Progenitor cell of endocrine pancreas (in vitro differentiated cells): ENCODE data around the gene ADD3. TPM values are rescaled to one million over a fixed set of nuclear protein-coding genes. Genes with fewer than 3 reads are reported as not detected.
A peak's percentile ranks its signal among the peaks of the same experiment; 100 is the strongest.

ENCODE experiments used
- DNase-seq: peaks from one replicate; pipeline ENCODE4 v3.0.0; 2021; ENCODE audit warnings: low spot score; ENCODE audit not compliant: unreplicated experiment
- H3K27ac Mint-ChIP-seq: 2 replicates; pipeline ENCODE4 v1.8.0; 2021; ENCODE audit warnings: mild to moderate bottlenecking, moderate library complexity, mixed read lengths
- H3K27me3 Mint-ChIP-seq: 2 replicates; pipeline ENCODE4 v1.8.0; 2021; ENCODE audit warnings: mixed read lengths
- H3K36me3 Mint-ChIP-seq: 2 replicates; pipeline ENCODE4 v1.8.0; 2022; ENCODE audit warnings: mixed read lengths; ENCODE audit not compliant: insufficient read depth
- H3K4me1 Mint-ChIP-seq: 2 replicates; pipeline ENCODE4 v1.8.0; 2021; ENCODE audit warnings: low read depth, mixed read lengths
- H3K4me3 Mint-ChIP-seq: 2 replicates; pipeline ENCODE4 v1.8.0; 2021; ENCODE audit warnings: low read depth, mild to moderate bottlenecking, moderate library complexity, mixed read lengths
- H3K9me3 Mint-ChIP-seq: 2 replicates; pipeline ENCODE4 v1.8.0; 2021; ENCODE audit warnings: low read depth, mixed read lengths
- total RNA-seq: library from RNA; stranded (reverse); gene quantifications from 2 replicates; pipeline ENCODE4 v1.2.1, GENCODE V29; 2021
- TF ChIP-seq, protein P1 (sequence below): fragments of 200-600 bp; sonication (generic); IDR thresholded peaks from one replicate; pipeline ENCODE4 v1.5.0; 2021; ENCODE audit warnings: antibody characterized with exemption, mild to moderate bottlenecking; ENCODE audit not compliant: unreplicated experiment

The ADD3 gene
- total RNA-seq, 1 donor from 2014 or later, result 111 TPM

DNA sequence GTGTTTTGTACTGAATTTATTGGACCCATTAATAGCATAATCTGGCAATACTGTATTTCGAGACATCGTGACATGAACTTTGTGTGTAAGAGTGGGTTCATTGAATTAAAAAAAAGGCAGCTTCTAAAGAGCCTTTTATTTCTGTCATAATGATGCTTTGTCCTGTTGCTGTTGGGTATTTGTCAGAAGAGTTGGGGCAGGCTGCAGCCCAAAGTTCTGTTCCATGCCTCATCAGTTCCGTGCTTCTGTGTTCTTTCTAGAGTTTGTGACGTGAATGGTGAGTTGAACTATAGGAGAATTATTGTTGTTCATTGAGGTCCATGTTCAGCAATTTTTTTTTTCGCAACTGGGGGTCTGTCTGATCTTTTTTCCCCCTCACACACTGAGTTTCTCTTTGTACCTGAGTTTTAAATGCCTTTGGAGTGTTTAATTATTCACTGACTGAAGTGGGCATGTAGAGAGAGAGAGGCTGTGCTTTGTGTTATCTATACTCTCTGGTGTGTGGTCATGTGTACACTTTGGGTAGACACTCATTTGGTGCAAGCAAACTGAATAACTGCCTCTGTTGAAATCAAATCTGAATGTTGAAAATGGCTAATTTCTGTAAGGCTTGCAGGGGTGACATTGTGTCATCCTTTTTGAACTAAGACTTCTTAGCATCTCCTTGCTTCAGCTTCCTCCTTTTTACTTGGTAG is 69.8 kb downstream of the ADD3 start:
- H3K9me3 Mint-ChIP-seq, result no peaks in the 10 kb centered on the region
- H3K36me3 Mint-ChIP-seq, result no peaks in the 10 kb centered on the region
- peak overlapping the region; percentile 88 for H3K27ac Mint-ChIP-seq
- H3K4me3 Mint-ChIP-seq, result peak overlapping the region; percentile 40
- no peaks in the 10 kb centered on the region for H3K27me3 Mint-ChIP-seq
- no peak for DNase-seq
- TF ChIP-seq, protein P1, sequence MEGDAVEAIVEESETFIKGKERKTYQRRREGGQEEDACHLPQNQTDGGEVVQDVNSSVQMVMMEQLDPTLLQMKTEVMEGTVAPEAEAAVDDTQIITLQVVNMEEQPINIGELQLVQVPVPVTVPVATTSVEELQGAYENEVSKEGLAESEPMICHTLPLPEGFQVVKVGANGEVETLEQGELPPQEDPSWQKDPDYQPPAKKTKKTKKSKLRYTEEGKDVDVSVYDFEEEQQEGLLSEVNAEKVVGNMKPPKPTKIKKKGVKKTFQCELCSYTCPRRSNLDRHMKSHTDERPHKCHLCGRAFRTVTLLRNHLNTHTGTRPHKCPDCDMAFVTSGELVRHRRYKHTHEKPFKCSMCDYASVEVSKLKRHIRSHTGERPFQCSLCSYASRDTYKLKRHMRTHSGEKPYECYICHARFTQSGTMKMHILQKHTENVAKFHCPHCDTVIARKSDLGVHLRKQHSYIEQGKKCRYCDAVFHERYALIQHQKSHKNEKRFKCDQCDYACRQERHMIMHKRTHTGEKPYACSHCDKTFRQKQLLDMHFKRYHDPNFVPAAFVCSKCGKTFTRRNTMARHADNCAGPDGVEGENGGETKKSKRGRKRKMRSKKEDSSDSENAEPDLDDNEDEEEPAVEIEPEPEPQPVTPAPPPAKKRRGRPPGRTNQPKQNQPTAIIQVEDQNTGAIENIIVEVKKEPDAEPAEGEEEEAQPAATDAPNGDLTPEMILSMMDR, result no peak
- peaks cover 59% of the 10 kb centered on the region for H3K4me1 Mint-ChIP-seq

DNA sequence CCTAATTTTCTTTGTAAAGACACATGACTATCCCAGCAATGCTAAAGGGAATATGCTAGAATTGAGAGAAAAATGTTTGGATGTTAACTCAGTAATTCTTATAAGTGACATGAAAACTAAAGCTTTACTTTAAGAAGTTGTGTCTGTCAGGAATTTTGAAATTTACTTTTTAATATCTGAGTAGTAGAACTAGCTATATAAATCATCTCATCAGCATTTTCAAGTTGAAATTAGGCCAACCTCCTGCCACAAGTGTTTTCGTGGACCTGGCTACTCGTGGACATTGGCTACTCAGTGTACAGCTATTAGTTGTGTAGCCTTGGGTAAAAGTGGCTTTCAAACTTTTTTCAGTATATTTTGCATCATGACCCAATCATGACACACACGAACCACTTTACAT is 70.5 kb downstream of the ADD3 start:
- H3K27ac Mint-ChIP-seq, result no peak overlapping the region
- no peak overlapping the region for H3K4me3 Mint-ChIP-seq
- DNase-seq, result no peak
- peaks cover 65% of the 10 kb centered on the region for H3K4me1 Mint-ChIP-seq
- TF ChIP-seq, protein P1, result no peak
- H3K27me3 Mint-ChIP-seq, result no peaks in the 10 kb centered on the region
- peaks cover 6% of the 10 kb centered on the region for H3K9me3 Mint-ChIP-seq
- H3K36me3 Mint-ChIP-seq, result no peaks in the 10 kb centered on the region

DNA sequence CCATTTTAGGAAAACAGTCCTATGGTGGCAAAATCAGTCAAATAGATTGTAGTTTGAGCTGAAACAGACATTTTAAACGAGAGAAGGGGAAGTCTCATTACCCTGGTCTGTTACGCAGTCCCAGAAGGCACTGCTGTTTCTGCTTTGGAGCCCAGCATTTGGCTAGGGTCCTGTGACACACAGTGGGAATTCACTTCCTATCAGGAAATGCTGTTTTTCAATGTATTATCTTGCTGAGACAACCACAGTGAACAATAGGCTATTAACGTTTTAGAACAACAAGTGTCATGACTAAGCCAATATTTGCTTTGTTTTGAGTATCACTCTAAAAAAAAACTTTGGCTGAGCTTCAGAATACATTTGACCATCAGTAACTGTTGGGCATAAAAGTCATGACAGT is 74.1 kb downstream of the ADD3 start:
- no peak for DNase-seq
- Mint-ChIP-seq H3K4me1 (peaks cover 45% of the 10 kb centered on the region), H3K27ac (peak overlapping the region; percentile 72), H3K27me3 (no peaks in the 10 kb centered on the region), H3K4me3 (no peak overlapping the region), H3K36me3 (peaks cover 1% of the 10 kb centered on the region), H3K9me3 (peaks cover 6% of the 10 kb centered on the region)
- TF ChIP-seq, protein P1, result no peak

DNA sequence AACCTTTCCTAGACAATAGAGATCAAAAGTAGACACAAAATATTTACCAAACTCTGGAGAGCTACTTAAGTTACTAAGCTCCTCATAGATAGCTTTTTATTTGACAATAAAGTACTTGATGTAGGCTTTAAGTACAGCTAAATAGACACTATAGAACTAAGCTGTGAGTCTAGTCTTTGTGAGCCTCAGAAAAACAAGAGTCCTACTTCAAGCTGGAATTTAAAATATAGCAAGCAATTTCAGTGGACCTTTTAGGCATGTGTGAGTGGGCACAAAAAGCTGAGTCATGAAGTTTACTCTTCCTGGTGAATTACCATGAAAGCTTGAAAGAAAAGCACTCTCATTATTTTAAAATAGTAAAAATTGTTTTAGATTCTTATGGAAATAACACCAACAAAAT is 76.1 kb downstream of the ADD3 start:
- no peak for DNase-seq
- Mint-ChIP-seq H3K4me3 (no peak overlapping the region), H3K36me3 (peaks cover 1% of the 10 kb centered on the region), H3K4me1 (peaks cover 32% of the 10 kb centered on the region), H3K27me3 (no peaks in the 10 kb centered on the region), H3K27ac (peak overlapping the region; percentile 88), H3K9me3 (peaks cover 6% of the 10 kb centered on the region)
- TF ChIP-seq, protein P1, result no peak

DNA sequence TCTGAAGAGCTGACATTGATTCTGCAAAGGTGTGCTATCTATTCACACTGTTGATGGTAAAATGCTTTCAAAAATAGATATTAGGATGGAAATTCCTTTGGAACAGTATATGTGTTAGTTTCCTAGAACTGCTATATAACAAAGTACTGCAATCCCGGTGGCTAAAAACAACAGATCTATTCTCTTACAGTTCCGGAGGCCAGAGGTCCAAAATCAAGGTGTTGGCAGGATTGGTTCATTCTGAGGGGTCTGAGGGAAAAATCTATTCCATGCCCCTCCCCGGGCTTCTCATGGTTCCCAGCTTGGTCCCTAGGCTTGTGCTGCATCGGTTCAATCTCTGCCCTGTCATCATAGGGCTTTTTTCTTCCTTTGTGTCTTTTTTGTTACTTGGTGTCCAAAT is 79.9 kb downstream of the ADD3 start:
- Mint-ChIP-seq H3K27me3 (no peaks in the 10 kb centered on the region), H3K4me3 (no peak overlapping the region)

More for the DNA sequence above, 79.9 kb downstream of the ADD3 start:
- peaks cover 16% of the 10 kb centered on the region for H3K4me1 Mint-ChIP-seq
- no peak overlapping the region for H3K27ac Mint-ChIP-seq
- no peak for DNase-seq
- peaks cover 5% of the 10 kb centered on the region for H3K9me3 Mint-ChIP-seq
- peaks cover 1% of the 10 kb centered on the region for H3K36me3 Mint-ChIP-seq
- TF ChIP-seq, protein P1, result no peak
